ENCODE data around the gene SLC24A2.

GRCh38 chr9:19785230-19785629, 3.6 kb downstream of the SLC24A2 start:
- no peak for TF ChIP-seq CTCF (IDR thresholded peaks at IDR 0.05)
- no peak for TF ChIP-seq POLR2A (IDR thresholded peaks at IDR 0.05)

Data from lower leg skin (tissue), 3 donors.